PC-9 (cell line): Measurements from ENCODE around the gene SND1.

ENCODE experiments used
- EZH2 ChIP-seq: fragments of 200-600 bp; sonication (generic); IDR thresholded peaks from 2 replicates; pipeline ENCODE4 v1.8.0; 2017; ENCODE audit warnings: antibody characterized with exemption, low read depth
- TF ChIP-seq, protein P1 (sequence below): fragments of 200-600 bp; sonication (generic); conservative IDR thresholded peaks from 2 replicates; pipeline ENCODE4 v1.6.1; 2017; ENCODE audit warnings: mixed run types, antibody characterized with exemption, mild to moderate bottlenecking, moderate library complexity

DNA sequence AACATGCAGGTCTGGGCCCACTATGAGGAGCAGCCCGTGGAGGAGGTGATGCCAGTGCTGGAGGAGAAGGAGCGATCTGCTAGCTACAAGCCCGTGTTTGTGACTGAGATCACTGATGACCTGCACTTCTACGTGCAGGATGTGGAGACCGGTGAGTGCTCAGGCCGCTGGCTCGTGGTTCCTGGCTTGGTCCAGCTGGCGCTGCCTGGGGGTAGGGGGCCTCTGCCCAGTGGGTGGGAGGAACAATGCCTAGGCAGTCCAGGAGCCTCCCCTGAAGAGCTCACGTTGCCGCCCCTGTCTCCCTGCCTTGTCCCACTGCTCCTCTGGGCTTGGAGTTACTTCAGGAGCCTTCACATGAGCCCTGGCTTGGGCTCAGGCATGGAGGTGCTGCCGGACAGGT, 429.4 kb downstream of the SND1 start:
- no peak for TF ChIP-seq EZH2
- TF ChIP-seq, protein P1, sequence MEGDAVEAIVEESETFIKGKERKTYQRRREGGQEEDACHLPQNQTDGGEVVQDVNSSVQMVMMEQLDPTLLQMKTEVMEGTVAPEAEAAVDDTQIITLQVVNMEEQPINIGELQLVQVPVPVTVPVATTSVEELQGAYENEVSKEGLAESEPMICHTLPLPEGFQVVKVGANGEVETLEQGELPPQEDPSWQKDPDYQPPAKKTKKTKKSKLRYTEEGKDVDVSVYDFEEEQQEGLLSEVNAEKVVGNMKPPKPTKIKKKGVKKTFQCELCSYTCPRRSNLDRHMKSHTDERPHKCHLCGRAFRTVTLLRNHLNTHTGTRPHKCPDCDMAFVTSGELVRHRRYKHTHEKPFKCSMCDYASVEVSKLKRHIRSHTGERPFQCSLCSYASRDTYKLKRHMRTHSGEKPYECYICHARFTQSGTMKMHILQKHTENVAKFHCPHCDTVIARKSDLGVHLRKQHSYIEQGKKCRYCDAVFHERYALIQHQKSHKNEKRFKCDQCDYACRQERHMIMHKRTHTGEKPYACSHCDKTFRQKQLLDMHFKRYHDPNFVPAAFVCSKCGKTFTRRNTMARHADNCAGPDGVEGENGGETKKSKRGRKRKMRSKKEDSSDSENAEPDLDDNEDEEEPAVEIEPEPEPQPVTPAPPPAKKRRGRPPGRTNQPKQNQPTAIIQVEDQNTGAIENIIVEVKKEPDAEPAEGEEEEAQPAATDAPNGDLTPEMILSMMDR: no peak
